Transverse colon (tissue), 4 donors: ENCODE data around the gene ZBTB34. TPM values are rescaled to one million over a fixed set of nuclear protein-coding genes. Genes with fewer than 3 reads are reported as not detected.

Experiments used
- DNase-seq: peaks from one replicate; pipeline ENCODE4 v3.0.0-alpha.2; 2019
- H3K27ac ChIP-seq, 4 donors: fragments of 200-600 bp; sonication (generic); 2 replicates each; pipeline ENCODE4 v1.5.1; 2016 to 2018; ENCODE audit warnings: inconsistent platforms in 4 of 4
- H3K27me3 ChIP-seq: fragments of 200-600 bp; sonication (generic); 2 replicates; pipeline ENCODE4 v1.5.1; 2017; ENCODE audit warnings: inconsistent platforms
- H3K36me3 ChIP-seq, 4 donors: fragments of 200-600 bp; sonication (generic); 2 replicates each; pipeline ENCODE4 v1.5.1; 2017 to 2019; ENCODE audit warnings: inconsistent platforms in 4 of 4
- H3K4me1 ChIP-seq, 4 donors: fragments of 200-600 bp; sonication (generic); 2 replicates each; pipeline ENCODE4 v1.5.1; 2017 to 2020; ENCODE audit warnings: inconsistent platforms in 4 of 4
- H3K4me3 ChIP-seq, 4 donors: fragments of 200-600 bp; sonication (generic); 1 replicate in 1 of 4; 2 replicates in 3 of 4; pipeline versions ENCODE4 v1.5.1 to v1.6.1; 2017 to 2019; ENCODE audit warnings: inconsistent platforms in 4 of 4
- H3K9me3 ChIP-seq, 2 donors: fragments of 200-600 bp; sonication (generic); 2 replicates each; pipeline ENCODE4 v1.5.1; 2017 to 2019; ENCODE audit warnings: inconsistent platforms in 2 of 2
- CTCF ChIP-seq, 5 experiments: fragments of 200-600 bp in 3 of 5; fragments of 450-650 bp in 2 of 5; sonication (generic) in 3 of 5; IDR thresholded peaks; 1 replicate in 2 of 5; 2 replicates in 3 of 5; pipeline ENCODE4 v1.5.1; 2016 to 2017; ENCODE audit warnings: antibody characterized with exemption in 5 of 5, inconsistent platforms in 3 of 5, mild to moderate bottlenecking in 2 of 5, moderate library complexity in 1 of 5
- EP300 ChIP-seq: sonication (generic); formaldehyde crosslinking; IDR thresholded peaks from one replicate; pipeline ENCODE4 v1.6.1; 2017; ENCODE audit warnings: antibody characterized with exemption, low read depth
- POLR2A ChIP-seq: fragments of 450-650 bp; IDR thresholded peaks from one replicate; pipeline ENCODE4 v1.6.1; 2016; ENCODE audit warnings: antibody characterized with exemption, mild to moderate bottlenecking, moderate library complexity
- POLR2AphosphoS5 ChIP-seq, 3 donors: sonication (generic); formaldehyde crosslinking; IDR thresholded peaks; one replicate each; pipeline ENCODE4 v1.6.1; 2016; ENCODE audit warnings: antibody characterized with exemption in 3 of 3
- WGBS, 2 donors: methylation state at CpG; one replicate each; pipeline ENCODE4 v1.1.5; 2018; ENCODE audit warnings: low coverage in 1 of 2; 5-methylcytosine and 5-hydroxymethylcytosine counted together
- in situ Hi-C, 4 donors: fragments of 200-750 bp; cut with MboI; loops; one replicate each; pipeline versions ENCODE4 v1.15.0 to v1.15.1; 2017; ENCODE audit warnings: low sequenced_read_pairs in 3 of 4, low pct_ligation_motif_present in 1 of 4, low pct_unique_long_range_greater_than_20kb in 1 of 4
- intact Hi-C: fragments of 100-400 bp; cut with DNase I; formaldehyde crosslinking; loops from one replicate; pipeline ENCODE4 v1.15.1; 2023; ENCODE audit warnings: low total_unique reads
- total RNA-seq, 4 donors: library from RNA; depleted of rRNA; stranded (reverse); fragments of >200 nt; gene quantifications; one replicate each; pipeline ENCODE4 v1.1.0, GENCODE V29; 2016

The ZBTB34 gene
- total RNA-seq, 4 donors from 2014 or later: 6.0 to 14.9 (median 10.3) TPM

GRCh38 chr9:126891676-126892075 is 31.2 kb downstream of the ZBTB34 start:
- WGBS, 2 donors: 64 to 71% methylated on average over 3 of the region's 3 CpGs
- no peak for DNase-seq
- Histone ChIP-seq H3K4me3 (no peak overlapping the region), H3K4me1 (no peaks in the 10 kb centered on the region), H3K27ac (no peak overlapping the region), H3K27me3 (no peaks in the 10 kb centered on the region), H3K9me3 (no peaks in the 10 kb centered on the region), H3K36me3 (no peaks in the 10 kb centered on the region)
- intact Hi-C loops (no loop called here), in situ Hi-C loops (no loop called here)
- TF ChIP-seq CTCF (IDR thresholded peaks at IDR 0.05) (no peak), POLR2AphosphoS5 (IDR thresholded peaks at IDR 0.05) (no peak), POLR2A (no peak), EP300 (no peak)

GRCh38 chr9:126893079-126893478 is 32.6 kb downstream of the ZBTB34 start:
- H3K4me1 ChIP-seq: no peaks in the 10 kb centered on the region
- H3K9me3 ChIP-seq: no peaks in the 10 kb centered on the region
- H3K27ac ChIP-seq: no peak overlapping the region
- TF ChIP-seq POLR2A: no peak
- peak in 3 of 5 experiments; percentile 20 to 27 (median 24) for TF ChIP-seq CTCF (IDR thresholded peaks at IDR 0.05)
- no peak for DNase-seq
- no peaks in the 10 kb centered on the region for H3K36me3 ChIP-seq
- H3K27me3 ChIP-seq: no peaks in the 10 kb centered on the region
- WGBS, 2 donors: 27 to 45% methylated on average over 1 to 5 of the region's 5 CpGs
- in situ Hi-C loops (no loop called here), intact Hi-C loops (no loop called here)
- no peak overlapping the region for H3K4me3 ChIP-seq

- Histone ChIP-seq H3K27ac (no peak overlapping the region), H3K4me3 (no peak overlapping the region), H3K4me1 (no peaks in the 10 kb centered on the region), H3K9me3 (no peaks in the 10 kb centered on the region), H3K27me3 (no peaks in the 10 kb centered on the region), H3K36me3 (no peaks in the 10 kb centered on the region)
- WGBS, 2 donors: 86 to 89% methylated on average over 4 of the region's 4 CpGs
- intact Hi-C loops: no loop called here
- TF ChIP-seq POLR2AphosphoS5 (IDR thresholded peaks at IDR 0.05): no peak
- TF ChIP-seq CTCF (IDR thresholded peaks at IDR 0.05): no peak
- TF ChIP-seq EP300: no peak
- no peak for TF ChIP-seq POLR2A
- in situ Hi-C loops: no loop called here
- DNase-seq: no peak
These were observed 33.7 kb downstream of the ZBTB34 start for GRCh38 chr9:126894052-126894603.

- in situ Hi-C loops: no loop called here
- no peak for DNase-seq
- Histone ChIP-seq H3K27ac (no peak overlapping the region), H3K4me1 (no peaks in the 10 kb centered on the region), H3K9me3 (peaks cover 4 to 6% of the 10 kb centered on the region in 2 donors), H3K36me3 (no peaks in the 10 kb centered on the region), H3K4me3 (no peak overlapping the region), H3K27me3 (peaks cover 9% of the 10 kb centered on the region)
- intact Hi-C loops: no loop called here
- no peak for TF ChIP-seq POLR2A
- TF ChIP-seq CTCF (IDR thresholded peaks at IDR 0.05): no peak
- 68 to 82% methylated on average over 3 of the region's 3 CpGs for WGBS, 2 donors
These were observed 41.8 kb downstream of the ZBTB34 start for GRCh38 chr9:126902210-126902609.
